HepG2 (cell line): ENCODE measurements around the gene DAAM1.

Experiments used
- ASH2L ChIP-seq: fragments of 300-600, 200-600 bp; sonication (generic); IDR thresholded peaks from 2 replicates; pipeline ENCODE4 v1.7.0; 2017; ENCODE audit warnings: low read depth, mild to moderate bottlenecking, moderate library complexity, mixed read lengths, low read length; ENCODE audit not compliant: insufficient read length
- CBX2 ChIP-seq, 2 experiments: fragments of 200-600 bp in 1 of 2; sonication (generic); formaldehyde crosslinking in 1 of 2; IDR thresholded peaks; 2 replicates each; pipeline versions ENCODE4 v1.7.0 to v1.8.1; 2018 to 2022; ENCODE audit warnings: low read depth in 2 of 2, low read length in 1 of 2, mild to moderate bottlenecking in 1 of 2, missing genetic modification reagents in 1 of 2
- CEBPB ChIP-seq: IDR thresholded peaks from 2 replicates; pipeline ENCODE4 v1.6.1; 2011; ENCODE audit warnings: low read depth, low read length, improper control_type of control experiment, borderline replicate concordance
- ERF ChIP-seq: IDR thresholded peaks from 2 replicates; pipeline ENCODE4 v1.6.1; 2018; ENCODE audit warnings: missing biosample characterization, missing genetic modification reagents
- MZF1 ChIP-seq: sonication (generic); formaldehyde crosslinking; IDR thresholded peaks from 2 replicates; pipeline ENCODE4 v1.8.1; 2023; ENCODE audit warnings: mild to moderate bottlenecking, missing genetic modification reagents, borderline replicate concordance
- RAD21 ChIP-seq: fragments of 450-650 bp; formaldehyde crosslinking; IDR thresholded peaks from 2 replicates; pipeline ENCODE4 v1.5.0; 2020; ENCODE audit warnings: mild to moderate bottlenecking
- RNF2 ChIP-seq: fragments of 450-650 bp; conservative IDR thresholded peaks from 2 replicates; pipeline ENCODE4 v1.6.1; 2016; ENCODE audit warnings: low read depth
- TAF1 ChIP-seq: sonication (generic); formaldehyde crosslinking; IDR thresholded peaks from 2 replicates; pipeline ENCODE4 v1.4.0; 2020; ENCODE audit warnings: missing genetic modification reagents

DNA sequence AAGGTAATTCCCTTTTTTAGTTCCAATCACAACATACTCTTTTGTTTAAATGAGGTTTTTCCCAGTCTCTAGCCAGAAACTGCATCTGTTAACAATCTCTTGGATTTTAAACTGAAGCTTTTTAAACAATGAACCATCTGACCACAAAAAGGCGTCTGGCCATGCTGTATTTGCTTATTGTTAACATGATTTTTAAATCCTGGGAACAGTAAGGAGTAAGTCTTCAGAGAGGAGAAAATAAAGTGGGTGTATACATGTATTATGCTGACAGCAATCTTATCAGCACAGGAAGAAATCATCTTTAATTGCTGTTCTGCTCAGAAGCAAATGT is 106.2 kb downstream of the DAAM1 start:
- TF ChIP-seq ERF (CRISPR knock-in tag) (no peak), TAF1 (CRISPR knock-in tag) (no peak), ASH2L (no peak), RNF2 (no peak), MZF1 (CRISPR knock-in tag) (no peak), CEBPB (no peak), RAD21 (CRISPR knock-in tag) (no peak), CBX2 (IDR thresholded peaks at IDR 0.05; ENCODE audit: low read depth, low read length) (no peak), CBX2 (CRISPR knock-in tag; IDR thresholded peaks at IDR 0.05; ENCODE audit: low read depth) (no peak)
